Activated CD4-positive, alpha-beta T cell treated with anti-CD3 and anti-CD28 coated beads for 48 hours (primary cell): ENCODE data around the gene OTUB1.
"Not testable (repeated sequence)": the region's sequence is repeated elsewhere in the genome, so short reads cannot be mapped to it uniquely, and the experiment has no call there.

Experiments
- DNase-seq: peaks from one replicate; pipeline ENCODE4 v3.0.0-alpha.2; 2020

Gene OTUB1

DNA sequence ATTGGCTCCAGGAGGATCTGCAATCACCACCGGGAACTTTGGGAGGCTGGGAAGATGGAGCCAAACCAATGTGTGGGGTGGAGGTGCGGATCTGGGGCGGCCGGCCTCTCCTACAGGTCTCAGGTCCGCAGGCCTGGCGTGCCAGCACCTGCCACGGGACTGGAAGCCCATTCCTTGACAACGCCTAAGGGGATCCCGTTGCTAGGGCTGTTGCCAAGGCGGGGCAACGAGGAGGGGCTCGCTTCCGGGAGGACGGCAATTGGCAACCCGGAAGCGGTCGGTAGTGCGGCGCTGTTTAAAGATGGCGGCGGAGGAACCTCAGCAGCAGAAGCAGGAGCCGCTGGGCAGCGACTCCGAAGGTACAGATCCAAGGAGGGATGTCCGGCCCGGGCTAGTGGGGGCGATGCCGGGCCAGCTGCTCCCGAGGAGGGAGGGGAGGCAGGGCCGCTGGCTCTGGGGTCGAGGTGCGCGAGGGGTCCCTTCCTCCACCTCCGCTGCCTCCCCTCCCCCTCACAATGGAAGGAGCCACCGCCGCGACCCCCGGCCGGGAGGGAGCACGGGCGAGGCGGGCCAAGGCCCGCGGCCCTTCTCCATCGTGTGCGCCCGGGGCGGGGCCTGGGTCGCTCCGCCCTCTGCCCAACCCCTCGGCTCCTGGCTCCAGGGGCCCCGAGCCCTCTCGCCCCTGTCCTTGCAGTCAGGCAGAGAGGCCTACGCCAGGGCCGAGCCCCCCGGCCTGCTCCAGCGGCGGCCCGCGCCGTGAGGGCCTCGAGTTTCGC lies at the start of gene OTUB1:
OTUB1 (plus strand) TSS at position 283 of the 776 bp plus-strand sequence; CDS start at position 302, 19 bp downstream.
- DNase-seq, result peak; percentile 92

DNA sequence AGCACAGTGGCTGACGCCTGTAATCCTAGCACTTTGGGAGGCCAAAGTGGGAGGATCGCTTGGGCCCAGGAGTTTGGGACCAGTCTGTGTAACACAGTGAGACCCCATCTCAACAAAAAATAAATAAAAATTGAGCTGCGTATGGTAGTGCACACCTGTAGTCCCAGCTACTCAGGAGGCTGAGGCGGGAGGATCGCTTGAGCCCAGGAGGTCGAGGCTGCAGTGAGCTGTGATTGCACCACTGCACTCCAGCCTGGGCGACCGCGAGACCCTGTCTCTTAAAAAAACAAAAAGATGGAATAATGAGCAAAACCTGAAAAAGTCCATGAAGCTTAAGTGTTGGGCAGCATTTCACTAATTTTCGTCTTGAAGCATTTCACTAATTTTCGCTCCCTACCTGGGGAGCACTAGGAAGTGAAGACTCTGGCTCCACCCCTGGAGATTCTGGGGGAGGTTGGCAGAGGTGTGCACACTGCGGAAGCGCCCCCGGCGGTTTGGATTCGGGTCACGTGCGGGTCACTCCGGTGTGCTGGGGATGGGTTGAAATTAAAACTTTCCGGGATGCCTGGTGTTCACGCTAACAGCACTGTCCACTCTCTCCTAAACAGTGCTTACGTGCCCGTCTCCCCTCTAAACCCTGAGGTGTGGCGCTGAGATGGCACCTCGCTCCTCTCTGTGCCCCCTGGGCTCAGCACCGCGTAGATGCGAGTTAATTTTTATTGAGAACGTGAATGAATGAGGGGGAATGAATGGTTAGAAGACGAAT lies 48.3 kb upstream of the OTUB1 start:
- peak; percentile 31 for DNase-seq

DNA sequence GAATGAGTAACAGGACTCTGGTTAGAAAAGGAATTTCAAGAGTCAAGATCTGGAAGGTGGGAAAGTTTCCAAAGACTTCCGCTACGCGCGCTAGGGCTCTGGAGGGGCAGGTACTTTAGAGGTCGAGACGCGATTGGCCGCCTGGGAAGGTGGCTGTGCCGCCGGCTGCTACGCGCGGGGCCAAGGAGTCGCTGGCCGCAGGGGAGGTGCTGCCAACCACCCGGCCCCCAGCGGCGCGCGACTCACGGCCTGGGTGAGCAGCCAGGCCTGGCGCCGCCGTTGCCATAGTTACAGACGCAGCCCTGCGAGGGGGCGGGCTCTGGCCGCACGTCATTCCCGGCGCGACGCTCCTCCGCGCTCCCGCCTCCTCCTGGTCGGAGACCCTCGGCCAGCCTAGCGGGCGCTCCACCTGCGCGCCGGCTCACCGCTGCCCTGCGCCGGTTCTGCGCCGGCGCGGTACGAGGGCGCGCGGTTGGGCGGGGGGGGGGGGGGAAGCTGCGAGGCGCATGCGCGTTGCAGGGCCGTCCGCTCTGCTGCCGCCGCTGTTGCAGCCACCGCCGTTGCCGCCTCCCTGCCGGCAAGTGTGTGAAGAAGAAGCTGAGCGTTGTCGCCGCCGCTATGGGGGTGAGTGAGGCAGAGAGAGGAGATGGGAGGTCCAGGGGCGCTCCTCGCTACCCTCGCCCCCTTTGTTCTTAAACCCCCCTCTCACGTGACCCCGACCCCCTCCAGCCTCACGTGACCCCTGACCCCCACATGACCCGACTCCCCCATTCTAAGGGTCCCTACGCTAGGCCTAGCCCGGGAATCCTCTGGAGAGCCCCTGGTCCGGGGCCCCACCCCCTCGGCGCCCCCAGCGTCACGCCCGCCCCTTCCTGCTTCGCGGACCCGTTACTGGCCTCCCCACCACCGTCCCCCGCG lies 47.5 kb upstream of the OTUB1 start, which contains the start of gene NAA40:
NAA40 (plus strand) TSS at position 524 of the 918 bp plus-strand sequence; CDS start at position 619, 95 bp downstream.
- peak; percentile 97 for DNase-seq

- no peak for DNase-seq
Measured at GRCh38 chr11:63939397-63939891, 46.8 kb upstream of the OTUB1 start.

DNA sequence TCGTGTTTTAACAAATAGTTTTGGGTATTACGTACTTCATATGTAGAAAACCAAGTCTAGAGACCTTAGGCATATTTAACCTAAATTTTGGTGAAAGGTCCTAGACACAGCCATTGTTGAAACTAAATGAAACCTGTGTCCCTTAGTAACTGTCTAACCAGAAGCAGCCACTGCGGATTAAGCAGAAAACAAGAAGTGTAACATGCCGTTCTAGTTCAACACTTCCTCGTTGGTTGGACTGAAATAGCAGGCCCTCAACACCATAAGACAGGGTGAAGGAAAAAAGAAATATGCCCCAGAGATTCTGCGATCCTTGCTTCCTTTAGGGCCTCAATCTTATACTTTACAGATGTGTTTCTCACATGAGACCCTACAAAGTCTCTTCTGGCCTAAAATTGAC lies 45.5 kb upstream of the OTUB1 start:
- DNase-seq, result no peak

- DNase-seq, result no peak
Measured at GRCh38 chr11:63941901-63942300, 44.3 kb upstream of the OTUB1 start.

DNA sequence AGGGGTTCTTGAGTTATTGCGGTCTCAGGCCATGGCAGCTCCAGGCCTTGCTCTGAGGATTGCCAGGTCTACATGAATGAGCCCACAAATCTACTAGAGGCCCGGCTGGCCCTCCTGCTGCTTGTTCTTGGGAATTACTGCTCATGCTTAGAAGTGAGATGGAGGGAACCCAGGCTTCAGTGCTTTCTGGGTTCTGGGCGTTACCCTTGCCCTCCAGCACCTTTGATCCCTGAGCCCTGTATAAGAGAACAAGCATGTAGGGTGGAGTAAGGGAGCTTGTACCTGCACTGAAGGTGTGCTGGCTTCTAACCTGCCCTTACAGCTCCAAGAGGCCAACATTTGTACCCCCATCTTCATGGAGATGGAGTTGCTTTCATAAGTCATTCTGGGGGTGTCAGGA lies 43.4 kb upstream of the OTUB1 start:
- DNase-seq, result no peak

- DNase-seq, result no peak
Measured at GRCh38 chr11:63944987-63945386, 41.3 kb upstream of the OTUB1 start.

- DNase-seq, result peak; percentile 62
Measured at GRCh38 chr11:63945477-63946163, 40.6 kb upstream of the OTUB1 start.

DNA sequence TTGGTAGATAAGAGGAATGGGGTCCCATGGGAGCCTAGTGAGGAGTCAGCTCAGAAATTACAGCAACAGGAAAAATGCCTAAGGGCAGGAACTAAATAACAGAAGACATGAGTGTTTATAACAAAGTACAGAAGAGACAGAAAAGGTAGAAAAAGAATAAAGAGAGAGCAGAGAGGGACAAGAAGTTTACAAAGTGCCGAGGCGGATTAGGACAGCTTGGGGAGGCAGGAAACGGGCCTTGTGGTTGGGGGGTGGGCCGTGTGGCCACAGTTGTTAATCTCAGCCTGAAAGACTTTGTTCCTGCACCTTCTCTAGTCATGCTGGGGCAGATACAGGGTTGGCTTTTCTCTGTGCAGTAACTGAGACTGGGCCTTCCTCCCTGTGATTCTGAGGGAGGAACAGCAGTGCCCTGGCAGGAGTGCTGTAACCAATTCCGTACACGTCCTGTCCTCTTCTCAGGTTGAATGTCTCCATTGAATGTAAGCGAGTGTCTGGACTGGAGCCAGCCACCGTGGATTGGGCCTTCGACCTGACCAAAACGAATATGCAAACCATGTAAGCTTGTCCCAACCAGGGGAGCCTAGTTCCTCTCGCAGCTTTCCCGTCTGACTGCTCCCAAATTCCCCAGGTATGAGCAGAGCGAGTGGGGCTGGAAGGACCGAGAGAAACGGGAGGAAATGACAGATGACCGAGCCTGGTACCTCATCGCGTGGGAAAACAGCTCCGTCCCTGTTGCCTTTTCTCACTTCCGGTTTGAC lies 34.3 kb upstream of the OTUB1 start:
- peak; percentile 24 for DNase-seq

DNA sequence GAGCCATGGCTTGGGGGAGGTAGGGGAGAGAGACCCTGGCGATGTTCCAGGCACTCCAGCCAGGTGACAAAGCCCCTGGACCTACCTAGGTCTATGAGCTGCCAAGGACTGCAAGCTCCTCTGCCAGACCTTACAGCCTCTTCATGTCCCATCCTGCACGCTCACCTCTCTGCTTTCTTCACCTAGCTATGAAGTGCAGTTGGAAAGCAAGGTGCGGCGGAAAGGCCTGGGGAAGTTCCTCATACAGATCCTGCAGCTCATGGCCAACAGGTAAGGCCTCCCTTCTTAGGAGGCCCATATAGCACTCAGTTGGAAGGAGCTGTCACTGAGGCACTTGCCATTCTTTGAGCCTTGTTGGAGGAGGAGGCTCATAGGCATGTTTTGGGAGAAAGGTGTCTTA lies 33.7 kb upstream of the OTUB1 start:
- no peak for DNase-seq

GRCh38 chr11:63958008-63958407 lies 28.2 kb upstream of the OTUB1 start:
- no peak for DNase-seq

GRCh38 chr11:63961608-63962412 lies 24.4 kb upstream of the OTUB1 start:
- DNase-seq, result peak; percentile 17

DNA sequence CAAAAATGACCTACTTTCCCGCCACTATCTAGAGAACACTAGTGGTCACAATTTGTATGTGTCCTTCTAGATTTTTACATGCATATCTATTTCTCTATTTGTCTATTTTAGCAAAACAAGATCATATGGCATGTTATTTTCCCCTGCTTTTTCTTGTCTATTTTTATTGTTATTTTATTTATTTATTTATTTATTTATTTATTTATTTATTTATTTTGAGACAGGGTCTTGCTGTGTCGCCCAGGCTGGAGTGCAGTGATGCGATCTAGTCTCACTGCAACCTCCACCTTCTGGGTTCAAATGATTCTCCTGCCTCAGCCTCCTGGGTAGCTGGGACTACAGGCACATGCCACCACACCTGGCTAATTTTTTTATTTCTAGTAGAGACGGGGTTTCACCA lies 22.3 kb upstream of the OTUB1 start:
- DNase-seq, result not testable (repeated sequence)

DNA sequence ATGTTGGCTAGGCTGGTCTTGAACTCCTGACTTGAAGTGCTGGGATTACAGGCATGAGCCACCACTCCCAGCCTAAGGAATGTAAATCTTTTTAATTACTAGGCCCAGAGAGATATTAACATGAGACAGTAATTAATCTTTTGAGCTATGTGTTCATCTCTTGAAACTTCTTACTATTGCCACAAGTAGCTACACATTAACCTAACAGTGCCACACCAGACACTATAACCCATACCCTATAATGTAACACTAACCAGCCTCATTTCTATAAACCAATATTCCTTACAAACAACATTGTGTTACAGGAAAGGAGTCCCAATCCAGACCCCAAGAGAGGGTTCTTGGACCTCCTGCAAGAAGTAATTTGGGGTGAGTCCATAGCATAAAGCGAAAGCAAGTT lies 19.8 kb upstream of the OTUB1 start:
- no peak for DNase-seq

DNA sequence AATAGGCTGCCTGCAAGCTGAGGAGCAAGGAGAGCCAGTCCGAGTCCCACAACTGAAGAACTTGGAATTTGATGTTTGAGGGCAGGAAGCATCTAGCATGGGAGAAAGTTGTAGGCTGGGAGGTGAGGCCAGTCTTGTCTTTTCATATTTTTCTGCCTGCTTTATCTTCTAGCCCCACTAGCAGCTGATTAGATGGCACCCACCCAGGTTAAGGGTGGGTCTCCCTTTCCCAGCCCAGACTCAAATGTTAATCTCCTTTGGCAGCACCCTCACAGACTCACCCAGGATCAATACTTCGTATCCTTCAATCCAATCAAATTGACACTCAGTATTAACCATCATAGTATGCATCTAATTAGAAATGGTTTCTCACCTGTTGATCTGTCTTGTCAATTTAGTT lies 16.8 kb upstream of the OTUB1 start:
- no peak for DNase-seq

GRCh38 chr11:63970902-63971301 lies 15.3 kb upstream of the OTUB1 start:
- DNase-seq, result no peak

GRCh38 chr11:63973912-63974258 lies 12.4 kb upstream of the OTUB1 start:
- not testable (repeated sequence) for DNase-seq

GRCh38 chr11:63974259-63975143 lies 11.7 kb upstream of the OTUB1 start, which contains the start of gene COX8A:
Gene COX8A (plus strand): TSS chr11:63974620. CDS start chr11:63974681, 61 bp downstream.
- DNase-seq, result peak; percentile 97
